HL-60 (cell line): ENCODE data around the gene FHIT.

Experiments used
- DNase-seq, 2 experiments: peaks; one replicate each; pipeline ENCODE4 v3.0.0-alpha.2; 2010 to 2020; ENCODE audit warnings: low read depth in 1 of 2, low spot score in 1 of 2
- H3K27ac ChIP-seq: fragments of 250-450 bp; sonication (Bioruptor Pico); replicated peaks from 2 replicates; pipeline ENCODE4 v1.5.1; 2020; ENCODE audit warnings: mild to moderate bottlenecking, moderate library complexity
- H3K27me3 ChIP-seq: fragments of 250-450 bp; sonication (Bioruptor Pico); 2 replicates; pipeline ENCODE4 v1.5.1; 2021; ENCODE audit warnings: mild to moderate bottlenecking, moderate library complexity; ENCODE audit not compliant: insufficient read depth, poor library complexity, severe bottlenecking
- H3K4me3 ChIP-seq: replicated peaks from 2 replicates; pipeline ENCODE4 v1.5.1; 2011; ENCODE audit warnings: mild to moderate bottlenecking, control low read depth, low read length; ENCODE audit not compliant: insufficient read depth
- CTCF ChIP-seq: IDR thresholded peaks from one replicate; pipeline ENCODE4 v1.5.1; 2011; ENCODE audit warnings: low read length, control low read depth, inconsistent platforms; ENCODE audit not compliant: insufficient read depth
- GABPA ChIP-seq: IDR thresholded peaks from 2 replicates; pipeline ENCODE4 v1.6.1; 2012; ENCODE audit warnings: low read depth
- POLR2AphosphoS5 ChIP-seq: IDR thresholded peaks from 2 replicates; pipeline ENCODE4 v1.6.1; 2012; ENCODE audit warnings: low read depth
- REST ChIP-seq: IDR thresholded peaks from 2 replicates; pipeline ENCODE4 v1.6.1; 2012; ENCODE audit warnings: low read depth; ENCODE audit not compliant: insufficient replicate concordance
- SPI1 ChIP-seq: IDR thresholded peaks from 2 replicates; pipeline ENCODE4 v1.6.1; 2012; ENCODE audit warnings: low read depth, mild to moderate bottlenecking, borderline replicate concordance

Gene FHIT

GRCh38 chr3:60435941-60436650 lies 815.2 kb downstream of the FHIT start:
- no peak for DNase-seq
- no peaks in the 10 kb centered on the region for H3K27me3 ChIP-seq
- H3K4me3 ChIP-seq: no peak overlapping the region
- no peak overlapping the region for H3K27ac ChIP-seq
- TF ChIP-seq REST: peak; percentile 80
- TF ChIP-seq SPI1: no peak

DNA sequence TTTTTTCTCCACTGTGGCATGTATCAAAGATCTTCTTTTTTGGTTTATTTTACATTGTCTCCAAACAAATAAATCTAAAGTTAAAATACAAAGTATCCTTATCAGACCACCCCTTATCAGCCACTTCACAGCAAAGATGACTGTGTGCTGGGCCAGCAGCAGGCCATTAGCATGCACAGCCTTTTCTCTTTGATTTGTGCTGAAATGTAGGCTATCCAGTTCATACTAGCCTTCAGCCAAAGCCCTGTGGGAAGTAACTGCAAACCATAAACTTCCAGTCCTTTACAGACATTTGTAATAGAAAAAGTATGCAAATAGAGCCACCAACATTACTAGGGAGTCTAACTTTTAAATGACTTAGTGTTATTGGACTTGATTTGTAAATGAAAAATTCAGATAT lies 816.3 kb downstream of the FHIT start:
- TF ChIP-seq GABPA (no peak), SPI1 (no peak), REST (no peak), POLR2AphosphoS5 (no peak), CTCF (no peak)
- no peak overlapping the region for H3K4me3 ChIP-seq
- no peak for DNase-seq
- H3K27ac ChIP-seq: no peak overlapping the region
- H3K27me3 ChIP-seq: no peaks in the 10 kb centered on the region

DNA sequence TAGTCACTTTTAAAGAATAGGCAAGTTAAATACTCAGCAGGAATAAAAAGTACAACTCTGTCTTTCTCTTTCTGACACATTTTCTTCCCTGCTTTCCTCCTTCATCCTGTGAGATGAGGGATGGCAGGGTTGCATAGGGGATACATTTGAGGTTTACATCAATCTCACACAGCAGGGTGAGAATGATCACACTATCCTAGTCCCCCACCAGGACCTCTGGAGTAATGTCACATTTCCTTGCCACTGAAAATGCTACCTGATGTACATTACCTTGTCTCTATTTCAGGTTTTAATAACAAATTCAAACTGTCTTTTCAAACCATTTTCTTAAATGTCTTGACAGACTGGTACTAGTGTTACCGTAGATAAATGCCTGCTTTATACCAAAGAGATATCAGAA lies 816.9 kb downstream of the FHIT start:
- H3K27me3 ChIP-seq: no peaks in the 10 kb centered on the region
- H3K27ac ChIP-seq: no peak overlapping the region
- no peak for DNase-seq
- TF ChIP-seq REST (no peak), SPI1 (no peak)
- no peak overlapping the region for H3K4me3 ChIP-seq

DNA sequence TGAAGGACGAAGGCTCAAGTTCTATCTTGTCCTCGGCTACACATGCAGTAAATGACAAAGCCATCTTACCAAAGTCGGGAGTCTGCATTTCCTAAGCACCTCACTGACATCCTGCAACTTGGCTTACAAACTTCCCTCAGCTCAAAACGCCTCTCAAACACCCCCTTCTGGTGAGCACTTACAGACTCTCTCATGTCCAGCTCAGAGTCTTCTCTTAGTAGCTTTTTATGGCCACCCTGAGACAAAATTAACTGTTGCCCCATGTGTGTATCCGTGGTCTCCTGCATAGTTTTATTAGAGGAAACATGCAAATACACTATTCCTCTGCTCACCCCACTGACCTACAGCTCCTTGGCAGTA lies 819.7 kb downstream of the FHIT start:
- no peak for TF ChIP-seq GABPA
- no peak for TF ChIP-seq REST
- TF ChIP-seq POLR2AphosphoS5: no peak
- TF ChIP-seq SPI1: no peak
- no peak for TF ChIP-seq CTCF
- DNase-seq: peak in 1 of 2 experiments; percentile 44
- Histone ChIP-seq H3K4me3 (no peak overlapping the region), H3K27ac (no peak overlapping the region), H3K27me3 (no peaks in the 10 kb centered on the region)
